Measurements from ENCODE around the gene DOCK3.
A peak's percentile ranks its signal among the peaks of the same experiment; 100 is the strongest.
"Not testable (repeated sequence)": the region's sequence is repeated elsewhere in the genome, so short reads cannot be mapped to it uniquely, and the experiment has no call there.

DOCK3 gene

DNA sequence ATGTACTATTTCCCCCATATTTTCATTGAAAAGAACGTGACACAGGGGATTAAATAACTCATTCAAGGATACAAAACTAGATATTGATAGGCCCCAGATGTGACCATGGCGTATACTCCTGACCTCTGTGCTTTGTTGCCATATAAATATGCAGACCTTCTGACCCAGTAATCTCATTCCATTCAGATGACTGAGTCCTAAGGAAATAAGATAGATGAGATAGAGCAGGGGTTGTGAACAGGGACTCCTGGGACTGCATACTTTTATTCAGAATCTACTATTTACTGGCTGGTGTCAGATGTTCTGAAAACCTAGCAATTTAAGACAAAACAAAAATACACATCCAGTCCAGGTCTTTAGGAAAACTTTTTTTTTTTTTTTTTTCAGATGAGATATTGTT, 571.1 kb downstream of the DOCK3 start:
- Histone ChIP-seq H3K4me1 (peaks cover 0 to 32% (median 25%) of the 10 kb centered on the region in 10 experiments; a peak in 13 of 20 replicates), H3K4me3 (no peak overlapping the region), H3K9ac (no peak overlapping the region), H3K4me2 (no peak overlapping the region), H3K27ac (peak overlapping the region in 2 of 11 experiments; percentile 79 to 87; a peak in 2 of 22 replicates), H3K36me3 (no peaks in the 10 kb centered on the region), H3K9me3 (replicated peaks in 1 of 11) (peaks cover 14 to 67% (median 23%) of the 10 kb centered on the region in 11 experiments; a peak in 21 of 22 replicates), H4K20me1 (no peaks in the 10 kb centered on the region), H3K27me3 (no peaks in the 10 kb centered on the region)
- no peak for TF ChIP-seq Cebpa-rat (IDR thresholded peaks at IDR 0.05)

DNA sequence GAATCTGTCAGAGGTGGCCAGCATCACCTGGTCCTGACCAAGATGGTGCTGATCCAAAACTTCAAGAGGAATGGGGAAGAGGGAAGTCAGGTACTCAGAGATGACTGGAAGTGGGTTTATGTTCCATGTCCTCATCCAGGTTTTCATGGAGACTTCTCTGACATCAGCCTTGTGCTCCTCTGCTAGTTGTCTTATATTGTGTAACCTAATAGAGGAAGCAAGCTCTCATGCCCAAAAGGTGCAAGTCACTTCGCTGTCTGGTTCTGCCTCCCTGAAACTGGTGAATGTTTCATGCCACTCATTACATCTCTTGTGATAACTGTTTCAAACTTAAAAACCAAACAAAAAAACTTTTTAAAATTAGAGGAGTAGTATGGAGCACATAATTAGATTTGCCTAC, 583.1 kb downstream of the DOCK3 start:
- Histone ChIP-seq H3K27ac (no peak overlapping the region), H4K20me1 (no peaks in the 10 kb centered on the region), H3K4me3 (no peak overlapping the region), H3K4me1 (no peaks in the 10 kb centered on the region), H3K4me2 (no peak overlapping the region), H3K9ac (no peak overlapping the region), H3K9me3 (replicated peaks in 1 of 11) (no peaks in the 10 kb centered on the region; a peak in 1 of 22 replicates), H3K36me3 (no peaks in the 10 kb centered on the region), H3K27me3 (no peaks in the 10 kb centered on the region)
- TF ChIP-seq Cebpa-rat (IDR thresholded peaks at IDR 0.05), result peak in 1 of 11 experiments; percentile 7; a peak in 1 of 22 replicates

DNA sequence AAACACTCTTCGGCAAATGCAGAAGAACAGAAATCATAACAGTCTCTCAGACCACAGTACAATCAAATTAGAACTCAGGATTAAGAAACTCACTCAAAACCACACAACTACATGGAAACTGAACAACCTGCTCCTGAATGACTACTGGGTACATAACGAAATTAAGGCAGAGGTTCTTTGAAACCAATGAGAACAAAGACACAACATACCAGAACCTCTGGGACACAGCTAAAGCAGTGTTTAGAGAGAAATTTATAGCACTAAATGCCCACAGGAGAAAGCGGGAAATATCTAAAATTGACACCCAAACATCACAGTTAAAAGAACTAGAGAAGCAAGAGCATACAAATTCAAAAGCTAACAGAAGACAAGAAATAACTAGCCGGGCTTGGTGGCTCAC, 589.4 kb downstream of the DOCK3 start:
- H3K27me3 ChIP-seq; H3K27ac ChIP-seq; H3K4me2 ChIP-seq; H3K4me3 ChIP-seq; H3K36me3 ChIP-seq; H4K20me1 ChIP-seq; H3K4me1 ChIP-seq; H3K9me3 ChIP-seq (replicated peaks in 1 of 11); H3K9ac ChIP-seq: not testable (repeated sequence)

DNA sequence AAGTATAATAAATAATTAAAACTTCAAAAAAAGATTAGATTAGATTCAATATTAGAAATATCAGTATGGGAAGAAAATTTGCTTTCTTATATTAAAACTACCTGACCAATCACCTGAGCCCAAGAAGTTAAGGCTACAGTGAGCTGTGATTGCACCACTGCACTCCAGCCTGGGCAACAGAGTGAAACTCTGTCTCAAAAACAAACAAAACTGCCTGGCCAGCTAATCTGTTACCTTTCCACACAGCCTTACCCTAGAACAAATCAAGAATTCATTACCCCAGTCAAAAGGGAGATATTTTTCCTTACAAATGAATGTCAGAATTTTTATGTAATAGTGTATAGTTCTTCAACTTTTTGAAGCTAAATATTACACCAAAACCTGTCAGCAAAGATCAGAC, 593.4 kb downstream of the DOCK3 start:
- H3K4me2 ChIP-seq, result no peak overlapping the region
- H4K20me1 ChIP-seq, result no peaks in the 10 kb centered on the region
- peaks cover 0 to 11% (median 10%) of the 10 kb centered on the region in 10 experiments; a peak in 13 of 20 replicates for H3K4me1 ChIP-seq
- H3K36me3 ChIP-seq, result no peaks in the 10 kb centered on the region
- TF ChIP-seq Cebpa-rat (IDR thresholded peaks at IDR 0.05), result no peak
- H3K4me3 ChIP-seq, result no peak overlapping the region
- no peak overlapping the region for H3K27ac ChIP-seq
- peaks cover 0 to 7% (median 5%) of the 10 kb centered on the region in 11 experiments; a peak in 6 of 22 replicates for H3K9me3 ChIP-seq (replicated peaks in 1 of 11)
- no peaks in the 10 kb centered on the region for H3K27me3 ChIP-seq
- H3K9ac ChIP-seq, result no peak overlapping the region

DNA sequence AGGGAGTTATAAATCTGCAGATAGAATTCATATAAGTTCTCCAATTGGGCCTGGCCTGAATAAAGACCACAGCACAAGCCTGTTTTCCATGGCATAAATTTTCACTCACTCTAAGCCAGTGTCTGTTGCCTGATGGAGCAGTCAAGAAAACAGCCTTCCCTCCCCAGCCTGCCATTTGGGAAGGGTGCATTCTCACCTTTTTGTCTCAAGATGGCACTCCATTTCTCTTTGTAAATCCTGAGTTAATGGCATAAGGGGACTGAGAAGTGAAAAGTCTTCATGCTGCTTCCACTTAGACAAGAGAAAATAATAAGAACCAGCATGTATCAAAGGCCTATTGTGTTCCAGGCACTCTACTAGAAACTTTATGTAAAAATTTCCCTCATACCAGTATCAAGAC, 594.7 kb downstream of the DOCK3 start:
- Histone ChIP-seq H3K27ac (no peak overlapping the region), H4K20me1 (no peaks in the 10 kb centered on the region), H3K4me3 (no peak overlapping the region), H3K36me3 (no peaks in the 10 kb centered on the region), H3K27me3 (no peaks in the 10 kb centered on the region), H3K4me1 (peaks cover 0 to 11% (median 10%) of the 10 kb centered on the region in 10 experiments; a peak in 13 of 20 replicates), H3K9me3 (replicated peaks in 1 of 11) (peaks cover 0 to 7% (median 5%) of the 10 kb centered on the region in 11 experiments; a peak in 5 of 22 replicates), H3K9ac (no peak overlapping the region), H3K4me2 (no peak overlapping the region)
- TF ChIP-seq Cebpa-rat (IDR thresholded peaks at IDR 0.05), result no peak

DNA sequence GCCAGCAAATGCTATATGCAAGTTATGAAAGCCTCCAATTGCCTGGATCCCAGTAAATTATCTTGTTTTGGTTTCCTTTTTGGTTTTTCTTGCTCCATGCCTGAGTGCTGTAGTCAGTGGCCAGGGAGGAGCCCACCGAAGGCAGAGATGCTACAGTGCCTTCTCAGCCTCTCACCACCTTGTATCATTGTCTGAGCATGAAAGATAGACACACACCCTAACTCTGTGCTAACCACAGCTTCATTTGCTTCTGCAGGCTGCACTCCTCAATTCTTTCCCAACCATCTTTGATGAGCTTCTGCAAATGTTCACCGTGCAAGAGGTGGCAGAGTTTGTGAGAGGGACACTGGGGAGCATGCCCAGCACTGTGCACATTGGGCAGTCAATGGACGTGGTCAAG, 595.8 kb downstream of the DOCK3 start:
- peak overlapping the region in 2 of 11 experiments; percentile 6 to 7; a peak in 2 of 22 replicates for H3K4me2 ChIP-seq
- peaks cover 0 to 11% (median 6%) of the 10 kb centered on the region in 10 experiments; a peak in 13 of 20 replicates for H3K4me1 ChIP-seq
- no peak overlapping the region for H3K4me3 ChIP-seq
- no peak overlapping the region for H3K27ac ChIP-seq
- H3K27me3 ChIP-seq, result no peaks in the 10 kb centered on the region
- H3K9ac ChIP-seq, result no peak overlapping the region
- H3K36me3 ChIP-seq, result no peaks in the 10 kb centered on the region
- H4K20me1 ChIP-seq, result no peaks in the 10 kb centered on the region
- TF ChIP-seq Cebpa-rat (IDR thresholded peaks at IDR 0.05), result no peak
- peaks cover 0 to 7% (median 5%) of the 10 kb centered on the region in 11 experiments; a peak in 5 of 22 replicates for H3K9me3 ChIP-seq (replicated peaks in 1 of 11)

DNA sequence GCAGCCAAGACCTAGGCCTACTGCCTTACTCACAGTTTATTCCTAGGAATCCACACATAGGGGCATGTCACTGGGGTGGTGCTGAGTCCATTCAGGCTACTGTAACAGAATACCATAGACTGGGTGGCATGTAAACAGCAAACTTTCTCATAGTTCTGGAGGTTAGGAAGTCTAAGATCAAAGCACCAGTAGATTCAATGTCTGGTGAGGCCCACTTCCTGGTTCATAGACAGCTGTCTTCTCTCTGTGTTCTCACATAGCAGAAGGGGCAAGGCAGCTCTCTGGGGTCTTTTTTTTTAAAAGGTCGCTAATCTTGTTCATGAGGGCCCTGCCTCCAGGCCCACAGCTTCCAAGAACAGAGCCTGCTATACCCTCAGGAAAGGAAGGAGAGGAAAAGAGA, 596.4 kb downstream of the DOCK3 start:
- Histone ChIP-seq H3K9ac (no peak overlapping the region), H3K4me1 (peaks cover 0 to 11% (median 3%) of the 10 kb centered on the region in 10 experiments; a peak in 6 of 20 replicates), H4K20me1 (no peaks in the 10 kb centered on the region), H3K36me3 (no peaks in the 10 kb centered on the region), H3K4me3 (no peak overlapping the region), H3K27me3 (no peaks in the 10 kb centered on the region), H3K9me3 (replicated peaks in 1 of 11) (peaks cover 0 to 6% (median 4%) of the 10 kb centered on the region in 11 experiments; a peak in 5 of 22 replicates), H3K27ac (peak overlapping the region in 1 of 11 experiments; percentile 1; a peak in 1 of 22 replicates), H3K4me2 (peak overlapping the region in 4 of 11 experiments; percentile 6 to 22 (median 8); a peak in 6 of 22 replicates)
- TF ChIP-seq Cebpa-rat (IDR thresholded peaks at IDR 0.05), result no peak

DNA sequence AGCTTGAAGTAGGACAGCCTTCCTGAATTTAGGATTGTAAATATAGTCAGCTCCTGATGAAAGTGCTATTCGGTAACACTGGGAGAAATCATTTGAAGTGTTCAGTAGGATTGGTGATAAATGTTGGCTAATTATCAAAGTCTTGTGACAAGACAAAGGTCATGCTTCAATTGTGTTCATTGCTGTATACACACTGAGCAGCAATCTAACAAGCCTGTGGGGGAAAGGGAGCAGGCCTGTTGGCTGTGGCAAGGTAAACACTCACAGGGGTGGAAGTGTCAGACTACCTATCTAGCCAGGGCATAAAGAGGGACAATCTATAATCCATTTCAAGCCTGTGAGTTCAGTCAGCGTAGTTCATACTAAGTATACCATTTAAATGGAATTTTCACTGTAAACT, 599.3 kb downstream of the DOCK3 start:
- H3K9me3 ChIP-seq (replicated peaks in 1 of 11), result no peaks in the 10 kb centered on the region
- H3K4me2 ChIP-seq, result no peak overlapping the region
- H3K4me3 ChIP-seq, result no peak overlapping the region
- no peaks in the 10 kb centered on the region for H3K27me3 ChIP-seq
- H3K27ac ChIP-seq, result no peak overlapping the region
- peaks cover 0 to 11% (median 3%) of the 10 kb centered on the region in 10 experiments; a peak in 6 of 20 replicates for H3K4me1 ChIP-seq
- H3K9ac ChIP-seq, result no peak overlapping the region
- no peaks in the 10 kb centered on the region for H3K36me3 ChIP-seq
- H4K20me1 ChIP-seq, result no peaks in the 10 kb centered on the region
- TF ChIP-seq Cebpa-rat (IDR thresholded peaks at IDR 0.05), result no peak

DNA sequence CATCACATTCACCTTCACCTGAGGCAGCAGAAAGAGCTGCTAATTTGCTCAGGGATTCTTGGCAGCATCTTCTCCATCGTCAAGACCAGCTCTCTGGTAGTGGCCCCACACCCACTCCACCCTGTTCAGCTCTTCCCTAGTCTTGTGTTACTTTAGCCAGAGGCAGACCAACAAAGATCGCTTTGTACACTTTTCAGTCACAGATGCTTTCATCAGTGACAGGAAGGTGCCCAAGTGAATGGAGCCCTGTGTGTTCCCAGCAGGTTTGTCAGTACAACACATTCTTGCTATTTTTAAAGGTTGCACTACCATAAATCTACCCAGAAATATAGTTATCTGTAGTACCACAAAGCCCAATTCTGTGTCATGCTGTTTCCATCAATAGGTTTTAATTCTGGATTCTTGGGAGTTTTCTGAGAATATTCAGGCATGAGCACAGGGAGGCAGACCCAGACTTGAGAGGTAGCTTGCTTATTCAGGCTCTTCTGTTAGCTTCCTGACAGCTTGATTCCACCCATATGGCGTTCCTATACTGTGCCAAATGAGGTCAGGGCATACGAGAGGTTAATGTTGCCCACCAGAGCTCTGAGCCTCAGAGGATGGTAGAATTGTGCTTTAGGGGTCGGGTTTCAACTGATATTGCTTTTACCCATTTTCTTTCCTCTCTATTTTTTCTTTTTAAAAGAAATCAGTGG, 600.5 kb downstream of the DOCK3 start:
- Histone ChIP-seq H3K36me3 (no peaks in the 10 kb centered on the region), H3K27ac (no peak overlapping the region), H3K9ac (no peak overlapping the region), H3K9me3 (replicated peaks in 1 of 11) (no peaks in the 10 kb centered on the region), H4K20me1 (no peaks in the 10 kb centered on the region), H3K4me3 (no peak overlapping the region), H3K4me1 (peaks cover 0 to 11% (median 3%) of the 10 kb centered on the region in 10 experiments; a peak in 6 of 20 replicates), H3K27me3 (no peaks in the 10 kb centered on the region), H3K4me2 (no peak overlapping the region)
- no peak for TF ChIP-seq Cebpa-rat (IDR thresholded peaks at IDR 0.05)

DNA sequence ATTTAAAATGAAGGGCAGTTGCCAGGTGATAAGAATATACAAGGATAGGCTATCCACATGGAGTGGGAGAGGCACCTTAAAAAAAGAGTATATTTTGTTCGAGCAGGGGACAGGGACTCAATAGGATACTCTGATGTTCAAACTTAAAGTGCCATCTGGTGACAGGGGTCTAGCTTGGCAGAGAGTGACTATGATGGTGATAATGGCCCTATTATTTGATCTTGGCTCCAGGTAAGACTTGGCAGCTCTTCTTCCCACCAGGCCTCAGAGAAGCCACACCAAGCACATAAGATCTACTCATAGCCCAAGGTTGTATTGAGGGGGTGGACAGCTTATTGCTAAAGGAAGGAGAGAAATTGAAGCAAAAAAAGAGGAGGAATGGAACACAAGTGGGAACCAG, 601.3 kb downstream of the DOCK3 start:
- Histone ChIP-seq H3K27me3 (no peaks in the 10 kb centered on the region), H3K4me1 (peaks cover 0 to 8% (median 3%) of the 10 kb centered on the region in 10 experiments; a peak in 6 of 20 replicates), H3K4me2 (no peak overlapping the region), H3K9me3 (replicated peaks in 1 of 11) (no peaks in the 10 kb centered on the region), H3K36me3 (no peaks in the 10 kb centered on the region), H4K20me1 (no peaks in the 10 kb centered on the region), H3K27ac (no peak overlapping the region), H3K4me3 (no peak overlapping the region), H3K9ac (no peak overlapping the region)
- TF ChIP-seq Cebpa-rat (IDR thresholded peaks at IDR 0.05), result no peak
